Mesothelial cell of epicardium (in vitro differentiated cells): ENCODE measurements around the gene KCTD1. TPM values are rescaled to one million over a fixed set of nuclear protein-coding genes. Genes with fewer than 3 reads are reported as not detected.

ENCODE experiments used
- DNase-seq, 2 experiments: peaks; one replicate each; pipeline ENCODE4 v3.0.0; 2021; ENCODE audit warnings: low spot score in 2 of 2; ENCODE audit not compliant: unreplicated experiment in 2 of 2
- H3K27ac Mint-ChIP-seq: 2 replicates; pipeline ENCODE4 v1.8.0; 2021; ENCODE audit warnings: mixed read lengths
- H3K27me3 Mint-ChIP-seq: 2 replicates; pipeline ENCODE4 v1.8.0; 2021; ENCODE audit warnings: low read depth, mixed read lengths
- H3K36me3 Mint-ChIP-seq: 2 replicates; pipeline ENCODE4 v1.8.0; 2021; ENCODE audit warnings: mixed read lengths
- H3K4me1 Mint-ChIP-seq: 2 replicates; pipeline ENCODE4 v1.8.0; 2021; ENCODE audit warnings: mixed read lengths
- H3K4me3 Mint-ChIP-seq: 2 replicates; pipeline ENCODE4 v1.8.0; 2021; ENCODE audit warnings: mild to moderate bottlenecking, moderate library complexity, mixed read lengths
- H3K9me3 Mint-ChIP-seq: 2 replicates; pipeline ENCODE4 v1.8.0; 2021; ENCODE audit warnings: mixed read lengths
- CTCF ChIP-seq: fragments of 200-600 bp; sonication (generic); IDR thresholded peaks from one replicate; pipeline ENCODE4 v1.5.0; 2021; ENCODE audit warnings: antibody characterized with exemption; ENCODE audit not compliant: unreplicated experiment
- total RNA-seq: library from RNA; stranded (reverse); gene quantifications from 3 replicates; pipeline ENCODE4 v1.2.1, GENCODE V29; 2021

KCTD1 gene
- total RNA-seq, 1 donor from 2014 or later, result 38.5 TPM

- DNase-seq, result no peak
- no peaks in the 10 kb centered on the region for H3K27me3 Mint-ChIP-seq
- H3K27ac Mint-ChIP-seq, result no peak overlapping the region
- H3K36me3 Mint-ChIP-seq, result no peaks in the 10 kb centered on the region
- no peak for TF ChIP-seq CTCF
- H3K9me3 Mint-ChIP-seq, result no peaks in the 10 kb centered on the region
- no peak overlapping the region for H3K4me3 Mint-ChIP-seq
- H3K4me1 Mint-ChIP-seq, result peaks cover 25% of the 10 kb centered on the region
These were observed 123.2 kb downstream of the KCTD1 start for GRCh38 chr18:26425148-26425531.

- Mint-ChIP-seq H3K27ac (no peak overlapping the region), H3K36me3 (no peaks in the 10 kb centered on the region), H3K4me1 (peaks cover 20% of the 10 kb centered on the region), H3K27me3 (no peaks in the 10 kb centered on the region), H3K4me3 (no peak overlapping the region), H3K9me3 (no peaks in the 10 kb centered on the region)
- DNase-seq, result no peak
- no peak for TF ChIP-seq CTCF
These were observed 123.8 kb downstream of the KCTD1 start for GRCh38 chr18:26424428-26425147.

- Mint-ChIP-seq H3K27ac (no peak overlapping the region), H3K9me3 (no peaks in the 10 kb centered on the region), H3K27me3 (no peaks in the 10 kb centered on the region), H3K4me3 (no peak overlapping the region), H3K4me1 (peaks cover 14% of the 10 kb centered on the region), H3K36me3 (no peaks in the 10 kb centered on the region)
- no peak for DNase-seq
- no peak for TF ChIP-seq CTCF
These were observed 125.7 kb downstream of the KCTD1 start for GRCh38 chr18:26422472-26423162.

- H3K4me1 Mint-ChIP-seq, result peaks cover 14% of the 10 kb centered on the region
- no peaks in the 10 kb centered on the region for H3K36me3 Mint-ChIP-seq
- H3K27me3 Mint-ChIP-seq, result no peaks in the 10 kb centered on the region
- no peak overlapping the region for H3K4me3 Mint-ChIP-seq
- DNase-seq, result no peak
- H3K27ac Mint-ChIP-seq, result no peak overlapping the region
- TF ChIP-seq CTCF, result no peak
- no peaks in the 10 kb centered on the region for H3K9me3 Mint-ChIP-seq
These were observed 126.4 kb downstream of the KCTD1 start for GRCh38 chr18:26421931-26422330.

- Mint-ChIP-seq H3K27ac (no peak overlapping the region), H3K9me3 (no peaks in the 10 kb centered on the region), H3K36me3 (no peaks in the 10 kb centered on the region), H3K4me1 (peaks cover 14% of the 10 kb centered on the region), H3K27me3 (no peaks in the 10 kb centered on the region), H3K4me3 (no peak overlapping the region)
- DNase-seq, result no peak
- no peak for TF ChIP-seq CTCF
These were observed 126.8 kb downstream of the KCTD1 start for GRCh38 chr18:26421503-26421902.
